MM.1S (cell line): ENCODE results near the gene ZBTB5.

Experiments used
- DNase-seq: peaks from one replicate; pipeline ENCODE4 v3.0.0-alpha.2; 2015
- H2AFZ ChIP-seq: fragments of 300-600 bp; sonication (generic); 2 replicates; pipeline ENCODE4 v1.6.0; 2016; ENCODE audit warnings: antibody characterized with exemption, low read length
- H3F3A ChIP-seq: fragments of 300-600 bp; sonication (generic); 2 replicates; pipeline ENCODE4 v1.6.1; 2016; ENCODE audit warnings: mild to moderate bottlenecking, antibody characterized with exemption, low read length, moderate library complexity, mixed read lengths; ENCODE audit not compliant: insufficient read depth
- H3K27ac ChIP-seq: fragments of 300-600 bp; sonication (generic); 2 replicates; pipeline ENCODE4 v1.5.1; 2016; ENCODE audit warnings: mild to moderate bottlenecking, low read length
- H3K27me3 ChIP-seq: fragments of 300-600 bp; sonication (generic); replicated peaks from 2 replicates; pipeline ENCODE4 v1.6.0; 2016; ENCODE audit warnings: low read length; ENCODE audit not compliant: insufficient read depth
- H3K36me3 ChIP-seq: fragments of 300-600 bp; sonication (generic); replicated peaks from 2 replicates; pipeline ENCODE4 v1.6.1; 2016; ENCODE audit warnings: mild to moderate bottlenecking, low read length, mixed read lengths; ENCODE audit not compliant: insufficient read depth
- H3K4me1 ChIP-seq: fragments of 300-600 bp; sonication (generic); 2 replicates; pipeline ENCODE4 v1.6.1; 2016; ENCODE audit warnings: low read length, mixed read lengths
- H3K4me2 ChIP-seq: fragments of 300-600 bp; sonication (generic); 2 replicates; pipeline ENCODE4 v1.6.0; 2016; ENCODE audit warnings: low read depth, low read length
- H3K4me3 ChIP-seq: fragments of 300-600 bp; sonication (generic); 2 replicates; pipeline ENCODE4 v1.5.1; 2016; ENCODE audit warnings: low read length, mixed read lengths
- H3K79me2 ChIP-seq: fragments of 300-600 bp; sonication (generic); 2 replicates; pipeline ENCODE4 v1.6.1; 2016; ENCODE audit warnings: mixed run types, low read length, mixed read lengths
- H3K9ac ChIP-seq: fragments of 300-600 bp; sonication (generic); 2 replicates; pipeline ENCODE4 v1.6.1; 2016; ENCODE audit warnings: low read length, mixed read lengths
- H3K9me2 ChIP-seq: fragments of 300-600 bp; sonication (generic); replicated peaks from 2 replicates; pipeline ENCODE4 v1.6.1; 2016; ENCODE audit warnings: mild to moderate bottlenecking, low read length, mixed read lengths; ENCODE audit not compliant: insufficient read depth
- H3K9me3 ChIP-seq: fragments of 300-600 bp; sonication (generic); replicated peaks from 2 replicates; pipeline ENCODE4 v1.6.1; 2016; ENCODE audit warnings: mild to moderate bottlenecking, low read length, mixed read lengths; ENCODE audit not compliant: insufficient read depth
- H4K20me1 ChIP-seq: fragments of 300-600 bp; sonication (generic); 2 replicates; pipeline ENCODE4 v1.6.1; 2016; ENCODE audit warnings: mild to moderate bottlenecking, low read length, moderate library complexity, mixed read lengths; ENCODE audit not compliant: insufficient read depth
- EZH2 ChIP-seq: fragments of 300-600 bp; sonication (generic); optimal IDR thresholded peaks from 2 replicates; pipeline ENCODE3; 2017; ENCODE audit warnings: low read depth, mild to moderate bottlenecking, antibody characterized with exemption, low read length, mixed read lengths
- EZH2phosphoT487 ChIP-seq: fragments of 300-600 bp; sonication (generic); IDR thresholded peaks from 2 replicates; pipeline ENCODE4 v1.6.1; 2018; ENCODE audit warnings: antibody characterized with exemption, low read length
- TF ChIP-seq, protein P1 (sequence below): fragments of 300-600 bp; sonication (generic); IDR thresholded peaks from 2 replicates; pipeline ENCODE4 v1.5.1; 2016; ENCODE audit warnings: antibody characterized with exemption, low read length, mixed read lengths

ZBTB5 gene

DNA sequence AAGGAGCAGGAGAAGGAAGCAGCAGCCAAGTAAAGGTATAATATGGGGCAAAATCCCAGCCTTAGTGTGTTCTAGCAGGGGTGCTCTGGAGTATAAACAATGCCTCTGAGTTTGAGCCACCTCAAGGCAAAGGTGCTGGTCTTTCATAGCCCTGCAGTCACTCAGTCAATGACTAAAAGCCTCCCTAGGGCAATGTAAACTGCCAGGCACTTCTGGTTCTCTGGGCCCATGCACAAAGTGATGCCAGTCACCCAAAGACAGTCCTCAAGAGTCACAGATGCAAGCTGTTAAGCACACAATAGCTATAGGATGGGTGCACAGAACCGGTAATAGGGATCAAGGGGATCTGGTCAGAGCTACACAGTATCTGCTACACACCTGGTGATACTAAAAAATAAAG is 12.6 kb downstream of the ZBTB5 start:
- H3K9me2 ChIP-seq, result no peaks in the 10 kb centered on the region
- peaks cover 73% of the 10 kb centered on the region for H3K79me2 ChIP-seq
- no peaks in the 10 kb centered on the region; the same call in 1 of the 2 replicates for H4K20me1 ChIP-seq
- no peak overlapping the region for H3K27ac ChIP-seq
- H3K4me2 ChIP-seq, result no peak overlapping the region
- no peak overlapping the region for H2AFZ ChIP-seq
- no peaks in the 10 kb centered on the region for H3K9me3 ChIP-seq
- no peaks in the 10 kb centered on the region for H3K36me3 ChIP-seq
- no peak overlapping the region for H3K4me3 ChIP-seq
- peaks cover 6% of the 10 kb centered on the region for H3K4me1 ChIP-seq
- H3K27me3 ChIP-seq, result no peaks in the 10 kb centered on the region
- DNase-seq, result no peak
- TF ChIP-seq, protein P1, sequence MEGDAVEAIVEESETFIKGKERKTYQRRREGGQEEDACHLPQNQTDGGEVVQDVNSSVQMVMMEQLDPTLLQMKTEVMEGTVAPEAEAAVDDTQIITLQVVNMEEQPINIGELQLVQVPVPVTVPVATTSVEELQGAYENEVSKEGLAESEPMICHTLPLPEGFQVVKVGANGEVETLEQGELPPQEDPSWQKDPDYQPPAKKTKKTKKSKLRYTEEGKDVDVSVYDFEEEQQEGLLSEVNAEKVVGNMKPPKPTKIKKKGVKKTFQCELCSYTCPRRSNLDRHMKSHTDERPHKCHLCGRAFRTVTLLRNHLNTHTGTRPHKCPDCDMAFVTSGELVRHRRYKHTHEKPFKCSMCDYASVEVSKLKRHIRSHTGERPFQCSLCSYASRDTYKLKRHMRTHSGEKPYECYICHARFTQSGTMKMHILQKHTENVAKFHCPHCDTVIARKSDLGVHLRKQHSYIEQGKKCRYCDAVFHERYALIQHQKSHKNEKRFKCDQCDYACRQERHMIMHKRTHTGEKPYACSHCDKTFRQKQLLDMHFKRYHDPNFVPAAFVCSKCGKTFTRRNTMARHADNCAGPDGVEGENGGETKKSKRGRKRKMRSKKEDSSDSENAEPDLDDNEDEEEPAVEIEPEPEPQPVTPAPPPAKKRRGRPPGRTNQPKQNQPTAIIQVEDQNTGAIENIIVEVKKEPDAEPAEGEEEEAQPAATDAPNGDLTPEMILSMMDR, result no peak
- TF ChIP-seq EZH2phosphoT487 (no peak), EZH2 (no peak)
- H3K9ac ChIP-seq, result no peak overlapping the region
- no peaks in the 10 kb centered on the region for H3F3A ChIP-seq

DNA sequence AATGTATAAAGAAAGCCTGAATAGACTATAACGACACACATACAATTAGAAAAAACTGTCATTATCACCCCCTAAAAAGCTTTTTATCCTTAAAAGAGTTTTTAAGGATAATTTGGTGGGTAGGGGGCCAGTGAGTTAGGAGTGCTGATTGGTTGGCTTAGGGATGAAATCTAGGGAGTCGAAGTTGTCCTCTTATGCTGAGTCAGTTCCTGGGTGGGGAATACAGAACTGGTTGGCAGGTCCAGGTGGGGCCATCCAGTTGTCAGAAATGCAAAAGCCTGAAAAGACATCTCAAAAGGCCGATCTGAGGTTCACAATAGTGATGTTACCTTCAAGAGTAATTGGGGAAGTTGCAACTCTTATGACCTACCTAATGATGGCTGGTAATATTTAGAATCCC is 13.6 kb downstream of the ZBTB5 start:
- no peaks in the 10 kb centered on the region for H3K9me3 ChIP-seq
- peaks cover 71% of the 10 kb centered on the region for H3K79me2 ChIP-seq
- no peak overlapping the region for H3K4me2 ChIP-seq
- no peak overlapping the region for H2AFZ ChIP-seq
- no peaks in the 10 kb centered on the region; the same call in 1 of the 2 replicates for H4K20me1 ChIP-seq
- H3F3A ChIP-seq, result no peaks in the 10 kb centered on the region
- no peak overlapping the region for H3K4me3 ChIP-seq
- no peak overlapping the region for H3K9ac ChIP-seq
- H3K27me3 ChIP-seq, result no peaks in the 10 kb centered on the region
- peaks cover 6% of the 10 kb centered on the region for H3K4me1 ChIP-seq
- no peaks in the 10 kb centered on the region for H3K36me3 ChIP-seq
- H3K27ac ChIP-seq, result no peak overlapping the region
- TF ChIP-seq, protein P1, result no peak
- TF ChIP-seq EZH2phosphoT487, result no peak
- DNase-seq, result no peak
- no peaks in the 10 kb centered on the region for H3K9me2 ChIP-seq

DNA sequence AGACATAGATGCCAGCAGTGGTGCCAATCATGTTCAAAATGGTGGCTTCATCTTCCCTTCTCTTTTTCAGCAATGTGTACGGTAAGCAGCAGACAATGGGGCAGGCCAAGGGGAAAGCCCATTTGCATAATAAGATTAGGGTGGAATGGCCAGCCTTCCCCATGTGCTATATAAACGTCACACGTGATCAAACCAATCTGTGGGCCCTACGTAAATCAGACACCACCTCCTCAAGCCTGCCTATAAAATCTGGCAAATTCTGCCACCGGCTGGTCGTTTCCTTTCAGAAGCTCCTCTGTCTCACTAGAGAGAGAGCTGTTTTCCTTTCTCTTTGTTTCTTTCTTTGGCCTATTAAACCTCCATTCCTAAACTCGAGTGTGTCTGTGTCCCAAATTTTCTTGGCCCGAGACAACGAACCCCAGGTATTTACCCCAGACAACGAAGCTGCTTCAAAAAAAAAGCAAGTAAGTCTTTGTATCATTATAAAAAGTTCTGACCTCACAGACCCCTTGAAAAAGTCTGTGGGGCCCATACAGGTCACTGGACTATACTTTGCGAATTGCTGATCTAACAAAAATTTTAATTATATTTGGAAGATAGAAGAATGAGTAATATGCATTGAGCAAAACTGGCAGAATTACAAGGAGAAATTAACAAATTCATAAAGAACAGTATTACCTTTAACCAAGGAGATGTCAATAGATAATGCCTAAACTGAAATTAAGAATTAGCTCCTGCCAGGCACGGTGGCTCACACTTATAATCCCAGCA is 15.2 kb downstream of the ZBTB5 start:
- H3K27ac ChIP-seq, result no peak overlapping the region
- no peak overlapping the region for H3K4me2 ChIP-seq
- no peak overlapping the region for H3K9ac ChIP-seq
- H4K20me1 ChIP-seq, result no peaks in the 10 kb centered on the region; the same call in 1 of the 2 replicates
- H3K27me3 ChIP-seq, result no peaks in the 10 kb centered on the region
- TF ChIP-seq EZH2phosphoT487 (no peak), EZH2 (no peak)
- TF ChIP-seq, protein P1, result no peak
- no peak overlapping the region for H2AFZ ChIP-seq
- no peak overlapping the region for H3K4me3 ChIP-seq
- DNase-seq, result no peak
- no peaks in the 10 kb centered on the region for H3K9me3 ChIP-seq
- peaks cover 6% of the 10 kb centered on the region for H3K4me1 ChIP-seq
- H3K79me2 ChIP-seq, result peaks cover 62% of the 10 kb centered on the region
- H3K36me3 ChIP-seq, result no peaks in the 10 kb centered on the region
- H3F3A ChIP-seq, result no peaks in the 10 kb centered on the region
- no peaks in the 10 kb centered on the region for H3K9me2 ChIP-seq
